SHP77 (cell line): ENCODE data around the gene SNCA.

Experiments used
- DNase-seq, 2 experiments: peaks; one replicate each; lab custom pipeline; 2025; lab: John Stamatoyannopoulos, UW

Gene SNCA

GRCh38 chr4:89704651-89705395 lies 132.1 kb downstream of the SNCA start:
- DNase-seq = no peak

- DNase-seq = no peak
Measured at GRCh38 chr4:89703829-89704590, 133.0 kb downstream of the SNCA start.

GRCh38 chr4:89700766-89701423 lies 136.1 kb downstream of the SNCA start:
- DNase-seq = no peak

- no peak for DNase-seq
Measured at GRCh38 chr4:89685690-89686089, 151.3 kb downstream of the SNCA start.

- no peak for DNase-seq
Measured at GRCh38 chr4:89685277-89685676, 151.7 kb downstream of the SNCA start.

- no peak for DNase-seq
Measured at GRCh38 chr4:89684536-89684935, 152.4 kb downstream of the SNCA start.

GRCh38 chr4:89682808-89683207 lies 154.2 kb downstream of the SNCA start:
- no peak for DNase-seq

GRCh38 chr4:89681671-89682070 lies 155.3 kb downstream of the SNCA start:
- no peak for DNase-seq

GRCh38 chr4:89681219-89681618 lies 155.7 kb downstream of the SNCA start:
- peak; percentile 55 to 82 for DNase-seq

- peak; percentile 7 to 43 for DNase-seq
Measured at GRCh38 chr4:89674876-89675459, 162.0 kb downstream of the SNCA start.
